ENCODE measurements around the gene MAP4K1. TPM values are rescaled to one million over a fixed set of nuclear protein-coding genes. Genes with fewer than 3 reads are reported as not detected.
A peak's percentile ranks its signal among the peaks of the same experiment; 100 is the strongest.

MAP4K1 gene
- total RNA-seq, 2 donors from 2014 or later, result 81.4 to 318 TPM

- ATAC-seq (no peak), DNase-seq (ENCODE audit: low spot score) (no peak)
- no peaks in the 10 kb centered on the region for H3K9me3 Mint-ChIP-seq
- H3K27me3 Mint-ChIP-seq, result no peaks in the 10 kb centered on the region
- peak overlapping the region; percentile 79 for H3K4me3 Mint-ChIP-seq
- H3K27ac Mint-ChIP-seq, result peak overlapping the region; percentile 93 to 95
- H3K36me3 Mint-ChIP-seq, result peaks cover 7% of the 10 kb centered on the region
- H3K4me1 Mint-ChIP-seq (ENCODE audit: low read depth in 2 of 2), result peaks cover 76 to 85% of the 10 kb centered on the region in 2 donors
Observed at GRCh38 chr19:38658462-38659306, 40.9 kb upstream of the MAP4K1 start.

GRCh38 chr19:38657633-38658222 is 40.0 kb upstream of the MAP4K1 start:
- Mint-ChIP-seq H3K27me3 (no peaks in the 10 kb centered on the region), H3K36me3 (peaks cover 7% of the 10 kb centered on the region), H3K4me3 (peak overlapping the region; percentile 79), H3K4me1 (ENCODE audit: low read depth in 2 of 2) (peaks cover 75 to 87% of the 10 kb centered on the region in 2 donors), H3K27ac (peak overlapping the region; percentile 93 to 95), H3K9me3 (no peaks in the 10 kb centered on the region)
- peak; percentile 38 to 64 for ATAC-seq
- DNase-seq (ENCODE audit: low spot score), result no peak

- DNase-seq (ENCODE audit: low spot score), result no peak
- no peaks in the 10 kb centered on the region for H3K27me3 Mint-ChIP-seq
- no peaks in the 10 kb centered on the region for H3K9me3 Mint-ChIP-seq
- H3K4me1 Mint-ChIP-seq (ENCODE audit: low read depth in 2 of 2), result peaks cover 80 to 93% of the 10 kb centered on the region in 2 donors
- H3K4me3 Mint-ChIP-seq, result peak overlapping the region; percentile 79
- peak in 1 of 2 donors; percentile 25 for ATAC-seq
- peaks cover 7% of the 10 kb centered on the region for H3K36me3 Mint-ChIP-seq
- peak overlapping the region; percentile 93 to 95 for H3K27ac Mint-ChIP-seq
Observed at GRCh38 chr19:38656171-38656981, 38.6 kb upstream of the MAP4K1 start.

GRCh38 chr19:38655148-38655824 is 37.5 kb upstream of the MAP4K1 start:
- Mint-ChIP-seq H3K27ac (peak overlapping the region; percentile 93 to 95), H3K36me3 (peaks cover 7% of the 10 kb centered on the region), H3K4me3 (peak overlapping the region; percentile 79), H3K27me3 (no peaks in the 10 kb centered on the region), H3K9me3 (no peaks in the 10 kb centered on the region), H3K4me1 (ENCODE audit: low read depth in 2 of 2) (peaks cover 79 to 90% of the 10 kb centered on the region in 2 donors)
- ATAC-seq (peak; percentile 91), DNase-seq (ENCODE audit: low spot score) (peak; percentile 73)

GRCh38 chr19:38654628-38655055 is 36.9 kb upstream of the MAP4K1 start:
- Mint-ChIP-seq H3K36me3 (peaks cover 7% of the 10 kb centered on the region), H3K4me1 (ENCODE audit: low read depth in 2 of 2) (peaks cover 81 to 91% of the 10 kb centered on the region in 2 donors), H3K27ac (peak overlapping the region; percentile 93 to 95), H3K27me3 (no peaks in the 10 kb centered on the region), H3K4me3 (peak overlapping the region; percentile 79), H3K9me3 (no peaks in the 10 kb centered on the region)
- ATAC-seq (no peak), DNase-seq (ENCODE audit: low spot score) (no peak)

GRCh38 chr19:38653028-38653571 is 35.3 kb upstream of the MAP4K1 start:
- peak overlapping the region; percentile 100 for H3K4me3 Mint-ChIP-seq
- H3K4me1 Mint-ChIP-seq (ENCODE audit: low read depth in 2 of 2), result peaks cover 86 to 94% of the 10 kb centered on the region in 2 donors
- no peak for DNase-seq (ENCODE audit: low spot score)
- no peak for ATAC-seq
- no peaks in the 10 kb centered on the region for H3K9me3 Mint-ChIP-seq
- H3K27ac Mint-ChIP-seq, result peak overlapping the region; percentile 93 to 95
- H3K27me3 Mint-ChIP-seq, result no peaks in the 10 kb centered on the region
- H3K36me3 Mint-ChIP-seq, result peaks cover 14% of the 10 kb centered on the region

- H3K27ac Mint-ChIP-seq, result peak overlapping the region; percentile 93 to 95
- H3K36me3 Mint-ChIP-seq, result peaks cover 14% of the 10 kb centered on the region
- DNase-seq (ENCODE audit: low spot score), result no peak
Observed at GRCh38 chr19:38650911-38651584, 33.3 kb upstream of the MAP4K1 start.

GRCh38 chr19:38650172-38650775 is 32.5 kb upstream of the MAP4K1 start:
- peak overlapping the region; percentile 90 to 93 for H3K27ac Mint-ChIP-seq
- H3K9me3 Mint-ChIP-seq, result no peaks in the 10 kb centered on the region
- ATAC-seq, result no peak
- H3K4me1 Mint-ChIP-seq (ENCODE audit: low read depth in 2 of 2), result peaks cover 66 to 72% of the 10 kb centered on the region in 2 donors
- peaks cover 14% of the 10 kb centered on the region for H3K36me3 Mint-ChIP-seq
- no peak for DNase-seq (ENCODE audit: low spot score)
- H3K27me3 Mint-ChIP-seq, result no peaks in the 10 kb centered on the region
- H3K4me3 Mint-ChIP-seq, result peak overlapping the region; percentile 100

More at GRCh38 chr19:38650911-38651584, 33.3 kb upstream of the MAP4K1 start:
- Mint-ChIP-seq H3K4me3 (peak overlapping the region; percentile 100), H3K27me3 (no peaks in the 10 kb centered on the region), H3K9me3 (no peaks in the 10 kb centered on the region), H3K4me1 (ENCODE audit: low read depth in 2 of 2) (peaks cover 73 to 80% of the 10 kb centered on the region in 2 donors)
- ATAC-seq, result no peak

GRCh38 chr19:38649305-38650171 is 31.8 kb upstream of the MAP4K1 start:
- ATAC-seq (no peak), DNase-seq (ENCODE audit: low spot score) (no peak)
- H3K36me3 Mint-ChIP-seq, result peaks cover 14% of the 10 kb centered on the region
- peaks cover 63 to 65% of the 10 kb centered on the region in 2 donors for H3K4me1 Mint-ChIP-seq (ENCODE audit: low read depth in 2 of 2)
- H3K9me3 Mint-ChIP-seq, result no peaks in the 10 kb centered on the region
- peak overlapping the region; percentile 90 to 93 for H3K27ac Mint-ChIP-seq
- H3K27me3 Mint-ChIP-seq, result no peaks in the 10 kb centered on the region
- peak overlapping the region; percentile 100 for H3K4me3 Mint-ChIP-seq

GRCh38 chr19:38648769-38649304 is 31.1 kb upstream of the MAP4K1 start:
- peaks cover 57 to 58% of the 10 kb centered on the region in 2 donors for H3K4me1 Mint-ChIP-seq (ENCODE audit: low read depth in 2 of 2)
- H3K9me3 Mint-ChIP-seq, result no peaks in the 10 kb centered on the region
- peaks cover 14% of the 10 kb centered on the region for H3K36me3 Mint-ChIP-seq
- H3K27me3 Mint-ChIP-seq, result no peaks in the 10 kb centered on the region
- peak overlapping the region; percentile 100 for H3K4me3 Mint-ChIP-seq
- DNase-seq (ENCODE audit: low spot score) (no peak), ATAC-seq (no peak)
- H3K27ac Mint-ChIP-seq, result peak overlapping the region; percentile 90 to 93

GRCh38 chr19:38647966-38648768 is 30.4 kb upstream of the MAP4K1 start:
- ATAC-seq (no peak), DNase-seq (ENCODE audit: low spot score) (no peak)
- Mint-ChIP-seq H3K4me3 (peak overlapping the region; percentile 100), H3K4me1 (ENCODE audit: low read depth in 2 of 2) (peaks cover 51 to 52% of the 10 kb centered on the region in 2 donors), H3K36me3 (peaks cover 14% of the 10 kb centered on the region), H3K27ac (peak overlapping the region; percentile 90 to 93), H3K27me3 (no peaks in the 10 kb centered on the region), H3K9me3 (no peaks in the 10 kb centered on the region)
